Upper lobe of left lung (tissue), 6 donors: ENCODE data around the gene FTSJ3. TPM values are rescaled to one million over a fixed set of nuclear protein-coding genes. Genes with fewer than 3 reads are reported as not detected.
A peak's percentile ranks its signal among the peaks of the same experiment; 100 is the strongest.
"Not testable (repeated sequence)": the region's sequence is repeated elsewhere in the genome, so short reads cannot be mapped to it uniquely, and the experiment has no call there.

Experiments used
- ATAC-seq, 2 donors: fragments of 200-7000 bp; cut with Tn5 transposase; one replicate each; pipeline ENCODE4 v1.9.1; 2022; ENCODE audit warnings: mild to moderate bottlenecking in 2 of 2, moderate library complexity in 2 of 2; ENCODE audit not compliant: low FRiP score in 2 of 2
- DNase-seq, 2 donors: peaks; one replicate each; pipeline ENCODE4 v3.0.0-alpha.2; 2019 to 2020
- H3K27ac ChIP-seq, 4 donors: fragments of 200-600 bp; sonication (generic); one replicate each; pipeline ENCODE4 v1.5.1; 2016 to 2019
- H3K27me3 ChIP-seq, 4 donors: fragments of 200-600 bp; sonication (generic); one replicate each; pipeline ENCODE4 v1.5.1; 2017 to 2019
- H3K36me3 ChIP-seq, 4 donors: fragments of 200-600 bp; sonication (generic); one replicate each; pipeline ENCODE4 v1.5.1; 2016 to 2019
- H3K4me1 ChIP-seq, 4 donors: fragments of 200-600 bp; sonication (generic); one replicate each; pipeline ENCODE4 v1.5.1; 2018 to 2019
- H3K4me3 ChIP-seq, 4 donors: fragments of 200-600 bp; sonication (generic); one replicate each; pipeline ENCODE4 v1.5.1; 2017 to 2019; ENCODE audit warnings: mild to moderate bottlenecking in 2 of 4, moderate library complexity in 1 of 4
- H3K9me3 ChIP-seq, 4 donors: fragments of 200-600 bp; sonication (generic); one replicate each; pipeline ENCODE4 v1.5.1; 2018 to 2019
- CTCF ChIP-seq, 6 experiments: fragments of 450-650 bp in 4 of 6; fragments of 200-600 bp in 2 of 6; sonication (generic) in 2 of 6; IDR thresholded peaks; one replicate each; pipeline ENCODE4 v1.5.1; 2016 to 2019; ENCODE audit warnings: antibody characterized with exemption in 6 of 6
- EP300 ChIP-seq, 4 donors: sonication (generic); formaldehyde crosslinking; IDR thresholded peaks; one replicate each; pipeline ENCODE4 v1.5.1; 2017; ENCODE audit warnings: antibody characterized with exemption in 4 of 4, control low read depth in 2 of 4
- POLR2A ChIP-seq, 4 donors: fragments of 450-650 bp; IDR thresholded peaks; one replicate each; pipeline ENCODE4 v1.5.1; 2016 to 2017; ENCODE audit warnings: antibody characterized with exemption in 4 of 4, mild to moderate bottlenecking in 2 of 4
- POLR2AphosphoS5 ChIP-seq, 2 donors: sonication (generic); formaldehyde crosslinking; IDR thresholded peaks; one replicate each; pipeline ENCODE4 v1.5.1; 2017; ENCODE audit warnings: antibody characterized with exemption in 2 of 2
- WGBS, 2 donors: methylation state at CpG; one replicate each; pipeline ENCODE4 v1.1.5; 2017 to 2018; 5-methylcytosine and 5-hydroxymethylcytosine counted together
- total RNA-seq, 6 donors: library from RNA; depleted of rRNA in 4 of 6; stranded (reverse); fragments of >200 nt in 4 of 6; gene quantifications; one replicate each; pipeline versions ENCODE4 v1.1.0 to v1.2.1, GENCODE V29; 2016 to 2021
- donor health status: DM: no; HTN: no; CAD: no; lungs with moderate emphysema.
- donor health status: DM: no; HTN: yes; CAD: no; lungs with severe emphysema.

The FTSJ3 gene
- total RNA-seq, 6 donors from 2014 or later: 24.7 to 75.4 (median 41.8) TPM

GRCh38 chr17:63843910-63844677 is 16.6 kb upstream of the FTSJ3 start:
- no peak for ATAC-seq
- Histone ChIP-seq H3K4me1 (peaks cover 24 to 48% (median 32%) of the 10 kb centered on the region in 4 donors), H3K27me3 (peaks cover 0 to 2% (median 0%) of the 10 kb centered on the region in 4 donors), H3K4me3 (peak overlapping the region in 2 of 4 donors; percentile 90 to 98), H3K27ac (peak overlapping the region; percentile 89 to 97 (median 96)), H3K36me3 (no peaks in the 10 kb centered on the region), H3K9me3 (peaks cover 0 to 3% (median 0%) of the 10 kb centered on the region in 4 donors)
- no peak for DNase-seq
- no peak for TF ChIP-seq EP300 (IDR thresholded peaks at IDR 0.05)
- 73% methylated on average over 9 of the region's 9 CpGs for WGBS, 2 donors

GRCh38 chr17:63843387-63843888 is 16.0 kb upstream of the FTSJ3 start:
- Histone ChIP-seq H3K27ac (peak overlapping the region; percentile 89 to 97 (median 96)), H3K4me1 (peaks cover 31 to 48% (median 36%) of the 10 kb centered on the region in 4 donors), H3K4me3 (peak overlapping the region; percentile 40 to 98 (median 93))
- peak; percentile 21 to 35 for TF ChIP-seq POLR2AphosphoS5 (IDR thresholded peaks at IDR 0.05)
- ATAC-seq: peak; percentile 9 to 34
- not testable (repeated sequence) for H3K9me3 ChIP-seq, H3K36me3 ChIP-seq, H3K27me3 ChIP-seq
- peak in 1 of 2 donors; percentile 59 for DNase-seq
- 4 to 8% methylated on average over 19 of the region's 19 CpGs for WGBS, 2 donors

- DNase-seq (peak; percentile 98 to 100), ATAC-seq (peak; percentile 94 to 97)
- Histone ChIP-seq H3K27me3 (peaks cover 0 to 2% (median 0%) of the 10 kb centered on the region in 4 donors), H3K27ac (peak within 1 kb of the TSS; percentile 89 to 97 (median 96)), H3K4me3 (peak within 1 kb of the TSS; percentile 66 to 98 (median 93)), H3K36me3 (peaks cover 0 to under 1% (median 0%) of the 10 kb centered on the region in 4 donors), H3K4me1 (peaks cover 38 to 51% (median 43%) of the 10 kb centered on the region in 4 donors), H3K9me3 (no peaks in the 10 kb centered on the region)
- TF ChIP-seq EP300 (IDR thresholded peaks at IDR 0.05) (peak in 1 of 4 donors; percentile 55), POLR2AphosphoS5 (IDR thresholded peaks at IDR 0.05) (peak; percentile 84 to 85), CTCF (IDR thresholded peaks at IDR 0.05) (peak in 5 of 6 experiments; percentile 3 to 63 (median 26)), POLR2A (IDR thresholded peaks at IDR 0.05) (peak; percentile 46 to 94 (median 69))
- 0 to 1% methylated on average over 10 to 49 of the region's 92 CpGs for WGBS, 2 donors
Measured at GRCh38 chr17:63842540-63843386, 15.3 kb upstream of the FTSJ3 start, which contains the start of gene SMARCD2. TSS of gene SMARCD2 (minus strand) at chr17:63842685. CDS start at chr17:63842674, 11 bp downstream.

- peak overlapping the region; percentile 66 to 98 (median 93) for H3K4me3 ChIP-seq
- peaks cover 0 to 2% (median 0%) of the 10 kb centered on the region in 4 donors for H3K27me3 ChIP-seq
- H3K36me3 ChIP-seq: peaks cover 0 to 7% (median 4%) of the 10 kb centered on the region in 4 donors
- H3K9me3 ChIP-seq: no peaks in the 10 kb centered on the region
- ATAC-seq (no peak), DNase-seq (peak in 1 of 2 donors; percentile 92)
- peaks cover 43 to 57% (median 49%) of the 10 kb centered on the region in 4 donors for H3K4me1 ChIP-seq
- H3K27ac ChIP-seq: peak overlapping the region; percentile 89 to 97 (median 96)
- WGBS, 2 donors: 1% methylated on average over 6 to 29 of the region's 36 CpGs
- no peak for TF ChIP-seq EP300 (IDR thresholded peaks at IDR 0.05)
- no peak for TF ChIP-seq CTCF (IDR thresholded peaks at IDR 0.05)
- no peak for TF ChIP-seq POLR2AphosphoS5 (IDR thresholded peaks at IDR 0.05)
- TF ChIP-seq POLR2A (IDR thresholded peaks at IDR 0.05): no peak
Measured at GRCh38 chr17:63842173-63842539, 14.7 kb upstream of the FTSJ3 start.

- DNase-seq: peak; percentile 62 to 83
- H3K27ac ChIP-seq: peak overlapping the region; percentile 89 to 97 (median 96)
- no peak for ATAC-seq
- TF ChIP-seq POLR2A (IDR thresholded peaks at IDR 0.05): peak in 1 of 4 donors; percentile 8
- TF ChIP-seq POLR2AphosphoS5 (IDR thresholded peaks at IDR 0.05): peak in 1 of 2 donors; percentile 9
- TF ChIP-seq EP300 (IDR thresholded peaks at IDR 0.05): no peak
- no peak for TF ChIP-seq CTCF (IDR thresholded peaks at IDR 0.05)
- 5 to 7% methylated on average over 18 to 20 of the region's 26 CpGs for WGBS, 2 donors
- H3K27me3 ChIP-seq: peaks cover 0 to 2% (median 0%) of the 10 kb centered on the region in 4 donors
- peaks cover 43 to 60% (median 50%) of the 10 kb centered on the region in 4 donors for H3K4me1 ChIP-seq
- peak overlapping the region; percentile 66 to 98 (median 93) for H3K4me3 ChIP-seq
- no peaks in the 10 kb centered on the region for H3K9me3 ChIP-seq
- peaks cover 3 to 13% (median 10%) of the 10 kb centered on the region in 4 donors for H3K36me3 ChIP-seq
Measured at GRCh38 chr17:63841350-63842172, 14.1 kb upstream of the FTSJ3 start.
